HG02623 (cell line): ENCODE data around the gene SLCO4C1.
"Not testable (repeated sequence)": the region's sequence is repeated elsewhere in the genome, so short reads cannot be mapped to it uniquely, and the experiment has no call there.

Experiments used
- ATAC-seq: cut with Tn5 transposase; IDR thresholded peaks from one replicate; pipeline ENCODE4 v1.9.1; 2021; ENCODE audit warnings: moderate library complexity; ENCODE audit not compliant: unreplicated experiment

Gene SLCO4C1

GRCh38 chr5:102296178-102296817, at the start of gene SLCO4C1:
SLCO4C1 (minus strand) TSS chr5:102296284; CDS start chr5:102296262, 22 bp downstream.
- peak; percentile 98 for ATAC-seq

DNA sequence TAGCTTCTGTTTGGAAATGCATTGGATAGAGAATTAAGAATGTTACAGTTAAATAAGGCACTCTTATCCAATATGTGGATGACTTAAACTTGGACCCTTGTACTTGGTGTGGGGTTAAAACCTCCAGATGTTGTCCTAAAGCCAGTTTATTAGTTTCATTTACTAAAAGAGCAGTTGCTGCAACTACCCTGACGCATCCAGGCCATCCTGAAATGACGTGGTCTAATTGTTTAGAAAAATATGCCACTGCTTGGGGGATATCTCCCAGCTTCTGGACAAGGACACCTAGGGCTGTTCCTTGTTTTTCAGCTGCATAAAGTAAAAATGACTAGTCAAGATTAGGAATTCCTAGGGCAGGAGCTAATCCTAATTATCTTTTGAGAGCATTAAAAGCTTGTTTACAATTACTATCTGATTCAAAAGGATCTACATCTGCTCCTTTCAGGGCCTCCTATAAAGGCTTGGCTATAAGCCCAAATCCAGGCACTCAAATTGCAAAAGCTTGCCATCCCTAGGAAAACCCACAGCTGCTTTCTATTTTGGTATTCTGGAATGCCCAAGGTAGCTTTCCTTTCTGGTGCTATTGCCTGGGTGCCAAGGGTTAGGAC, 45.7 kb upstream of the SLCO4C1 start:
- no peak for ATAC-seq

GRCh38 chr5:102324714-102325113, 28.6 kb upstream of the SLCO4C1 start:
- no peak for ATAC-seq

DNA sequence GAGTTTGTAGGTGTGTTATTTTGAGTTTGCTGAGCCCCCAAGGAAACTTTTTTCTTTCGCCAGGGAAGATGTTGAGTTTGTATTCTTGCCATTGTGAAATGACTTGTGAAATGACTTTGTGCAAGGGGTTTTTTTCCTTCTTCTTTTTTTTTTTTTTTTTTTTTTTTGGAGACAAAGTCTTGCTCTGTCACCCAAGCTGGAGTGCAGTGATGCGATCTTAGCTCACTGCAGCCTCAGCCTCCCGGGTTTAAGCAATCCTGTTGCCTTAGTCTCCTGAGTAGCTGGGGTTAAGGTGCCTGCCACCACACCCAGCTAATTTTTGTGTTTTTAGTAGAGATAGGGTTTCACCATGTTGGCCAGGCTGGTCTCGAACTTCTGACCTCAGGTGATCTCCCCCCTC, 22.7 kb upstream of the SLCO4C1 start:
- ATAC-seq: not testable (repeated sequence)

DNA sequence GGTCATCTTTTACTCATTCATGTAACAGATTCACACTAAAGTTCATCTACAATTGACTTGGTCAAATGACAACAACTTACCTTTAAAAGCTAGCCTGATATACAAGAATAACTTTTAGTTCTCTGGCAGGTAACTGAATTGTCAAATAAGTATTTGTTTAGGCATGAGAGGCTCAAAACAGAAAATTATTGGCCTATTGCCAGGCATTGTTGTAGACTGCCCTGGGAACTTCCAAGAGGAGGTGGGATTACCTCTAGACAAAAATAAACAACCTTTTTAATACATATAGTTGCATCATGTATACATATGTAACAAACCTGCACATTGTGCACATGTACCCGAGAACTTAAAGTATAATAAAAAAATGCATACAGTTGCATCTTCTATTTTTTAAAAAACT, 18.2 kb upstream of the SLCO4C1 start:
- no peak for ATAC-seq

- no peak for ATAC-seq
Observed at GRCh38 chr5:102313912-102314311, 17.8 kb upstream of the SLCO4C1 start.

- ATAC-seq: no peak
Observed at GRCh38 chr5:102312586-102313370, 16.7 kb upstream of the SLCO4C1 start.

GRCh38 chr5:102309586-102309985, 13.5 kb upstream of the SLCO4C1 start:
- no peak for ATAC-seq

DNA sequence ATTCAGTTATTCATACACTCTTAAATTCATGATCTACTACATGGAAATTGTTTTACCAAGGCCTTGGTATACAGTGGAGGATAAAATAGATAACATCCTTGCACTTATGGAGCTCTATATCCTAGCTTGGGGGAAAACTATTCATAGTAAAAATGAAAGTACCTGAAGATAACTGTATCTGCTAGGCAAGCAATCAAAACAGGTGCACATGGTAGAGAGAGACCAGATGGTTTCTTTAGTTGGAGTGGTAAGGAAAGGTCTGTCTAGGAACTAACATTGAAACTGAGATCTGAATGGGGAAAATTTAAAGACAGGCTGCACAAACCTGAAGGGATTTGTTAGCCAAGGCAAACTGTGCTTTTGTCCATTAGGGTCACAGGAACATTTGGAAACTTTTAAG, 11.1 kb upstream of the SLCO4C1 start:
- peak; percentile 44 for ATAC-seq

- ATAC-seq: no peak
Observed at GRCh38 chr5:102306121-102306520, 10.0 kb upstream of the SLCO4C1 start.

GRCh38 chr5:102295534-102296177, 428 bp downstream of the SLCO4C1 start:
- peak; percentile 0 for ATAC-seq

DNA sequence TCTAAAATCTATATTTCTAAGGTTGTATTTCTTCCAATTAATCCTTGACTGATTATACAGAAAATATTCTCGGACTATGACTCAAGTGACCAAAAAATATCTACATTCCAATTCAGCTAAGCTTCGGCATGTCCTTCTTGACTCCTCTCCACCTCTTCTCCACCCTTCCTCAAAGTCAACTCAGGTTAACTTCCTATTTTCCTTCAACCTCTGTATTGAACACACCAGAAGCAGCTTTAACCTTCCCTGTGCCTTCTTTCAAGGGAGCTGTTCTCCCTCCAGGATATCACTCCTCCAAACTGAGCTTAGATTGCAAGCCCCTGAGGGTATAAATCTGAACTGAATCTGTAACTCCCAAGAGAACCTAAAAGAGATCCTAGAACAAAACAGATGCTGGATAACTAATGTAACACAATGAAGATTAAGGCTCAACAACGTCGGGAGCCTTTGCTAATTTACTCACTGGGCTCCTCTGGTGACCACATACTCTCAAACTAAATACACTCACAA, 1.1 kb downstream of the SLCO4C1 start:
- no peak for ATAC-seq

- no peak for ATAC-seq
Observed at GRCh38 chr5:102290004-102290403, 6.1 kb downstream of the SLCO4C1 start.

GRCh38 chr5:102289251-102289899, 6.7 kb downstream of the SLCO4C1 start:
- ATAC-seq: no peak

DNA sequence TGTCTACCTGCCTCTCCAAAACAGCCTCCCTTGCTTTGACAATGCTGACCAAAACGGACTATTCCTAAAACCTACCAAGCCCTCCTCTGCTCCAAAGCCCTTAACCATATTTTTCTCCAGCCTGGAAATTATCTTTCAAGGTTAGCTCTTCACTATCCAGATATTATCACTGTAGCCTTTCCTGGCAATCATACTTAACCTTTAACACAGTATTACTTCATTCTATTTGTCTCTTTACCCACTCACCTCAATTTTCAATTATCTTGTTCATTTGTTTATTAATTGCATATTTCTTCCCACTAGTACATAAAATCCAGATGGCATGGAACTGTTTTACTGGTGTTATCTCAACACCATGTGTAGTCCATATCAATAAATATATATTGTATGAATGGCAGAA, 7.5 kb downstream of the SLCO4C1 start:
- no peak for ATAC-seq

GRCh38 chr5:102286476-102286875, 9.6 kb downstream of the SLCO4C1 start:
- no peak for ATAC-seq

GRCh38 chr5:102283102-102283797, 12.8 kb downstream of the SLCO4C1 start:
- ATAC-seq: no peak

- ATAC-seq: no peak
Observed at GRCh38 chr5:102279711-102280110, 16.4 kb downstream of the SLCO4C1 start.

- ATAC-seq: no peak
Observed at GRCh38 chr5:102278231-102278630, 17.9 kb downstream of the SLCO4C1 start.

DNA sequence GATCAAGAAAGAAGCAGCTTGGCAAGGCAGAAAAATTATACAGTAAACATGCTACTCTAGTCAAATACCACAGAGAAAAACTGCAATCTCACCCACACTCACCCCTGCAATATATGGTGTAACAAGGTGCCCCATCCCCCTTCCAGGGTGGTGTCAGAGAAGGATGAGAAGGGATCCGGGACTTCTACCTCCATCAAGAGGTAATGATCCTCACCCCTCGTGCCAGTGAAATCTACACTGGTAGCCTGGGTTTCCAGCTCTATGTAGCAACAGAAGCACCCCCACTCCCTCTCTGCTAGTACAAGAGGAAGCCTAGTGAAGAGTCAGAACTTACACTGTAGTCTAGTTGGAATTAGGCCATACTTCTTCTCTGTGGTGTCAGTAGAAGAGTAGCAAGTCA, 18.9 kb downstream of the SLCO4C1 start:
- ATAC-seq: no peak
